SW 1271 (cell line): ENCODE data around the gene ABLIM1.

Experiments
- DNase-seq, 2 experiments: peaks; one replicate each; lab custom pipeline; 2025; lab: John Stamatoyannopoulos, UW

ABLIM1 gene

DNA sequence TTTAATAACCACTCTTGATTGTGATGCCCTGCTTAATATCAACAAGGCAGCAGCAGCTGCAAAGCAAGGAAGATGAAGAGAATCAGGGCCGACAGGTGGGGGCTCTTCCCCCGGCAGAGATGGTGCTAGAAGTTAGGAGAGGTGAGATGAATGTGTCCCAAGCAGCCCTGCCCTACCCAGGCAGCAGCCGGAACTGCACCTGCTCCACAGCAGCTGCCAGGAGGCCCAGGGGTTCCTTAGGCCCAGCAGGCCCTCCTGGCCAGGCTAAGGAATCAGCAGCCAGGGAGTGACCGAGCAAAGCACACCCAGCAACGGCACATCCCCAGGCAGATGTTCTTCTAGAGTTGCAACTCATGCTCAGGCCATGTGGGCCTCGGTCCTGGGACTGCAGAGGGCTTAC is 271.6 kb downstream of the ABLIM1 start:
- no peak for DNase-seq

DNA sequence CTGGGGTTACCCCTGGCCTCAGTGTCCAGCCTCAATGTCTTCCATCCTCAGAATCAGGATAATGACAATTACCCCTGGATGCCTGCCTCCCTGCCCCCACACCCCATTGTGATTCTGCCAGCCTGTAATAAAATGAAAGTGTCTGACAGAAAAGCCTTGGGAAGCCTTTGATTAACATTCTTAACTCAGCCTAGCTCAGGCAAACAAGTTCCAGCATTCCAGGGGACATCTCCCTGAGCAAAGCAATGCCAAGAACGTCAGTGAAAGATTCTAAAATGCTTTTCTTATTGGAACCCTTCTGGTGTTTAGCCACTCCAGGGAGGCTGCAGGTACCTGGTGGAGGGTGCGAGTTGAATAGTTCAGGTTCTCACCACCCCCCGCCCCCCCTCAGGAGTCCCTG is 272.5 kb downstream of the ABLIM1 start:
- DNase-seq: no peak

DNA sequence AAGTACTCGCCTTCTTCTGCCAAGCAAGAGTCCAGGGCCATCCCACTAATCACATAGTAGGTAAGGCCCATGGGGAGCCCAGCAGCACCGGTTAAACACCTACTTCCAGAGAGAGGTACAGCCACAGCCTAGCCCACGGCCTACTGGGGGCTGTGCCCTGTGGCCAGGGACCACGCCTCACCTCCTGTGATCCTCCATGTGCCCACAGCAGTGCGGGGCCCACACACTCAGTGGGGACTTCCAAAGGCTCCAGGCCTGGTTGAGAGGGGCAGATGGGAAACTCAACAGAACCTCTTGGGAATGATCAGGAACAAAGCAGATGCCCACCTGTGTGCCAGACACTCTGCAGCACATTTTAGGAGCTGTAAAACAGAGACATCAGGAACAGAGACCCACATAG is 273.5 kb downstream of the ABLIM1 start:
- DNase-seq: no peak

DNA sequence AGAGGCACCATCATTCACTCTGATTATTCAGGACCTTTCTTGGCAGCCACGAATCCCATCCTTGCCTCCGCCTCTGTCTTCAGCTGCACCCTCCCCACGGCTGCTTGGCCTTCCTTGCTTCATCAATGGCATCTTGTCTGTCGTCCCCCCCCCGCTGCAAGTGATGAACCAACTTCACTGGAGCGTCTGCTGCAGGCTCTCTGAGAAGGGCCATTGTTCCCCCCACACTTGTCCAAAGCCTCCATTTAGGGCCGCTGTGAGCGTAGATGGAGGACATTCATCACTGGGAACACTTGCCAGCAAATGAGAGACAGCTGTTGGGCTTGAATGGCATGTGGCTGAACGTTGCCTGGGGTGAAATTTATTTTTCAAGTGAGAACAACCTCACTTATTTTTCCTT is 273.9 kb downstream of the ABLIM1 start:
- no peak for DNase-seq
